Measurements from ENCODE around the gene RPL7L1.

The RPL7L1 gene

GRCh38 chr6:42907336-42907735 lies 27.9 kb downstream of the RPL7L1 start:
- H3K4me3 ChIP-seq (ENCODE audit: low read depth, low read length), result no peak overlapping the region
- no peak for DNase-seq (ENCODE audit: low read depth)
- TF ChIP-seq MAX (IDR thresholded peaks at IDR 0.05; ENCODE audit: low read depth, low read length) (no peak), MYC (IDR thresholded peaks at IDR 0.05; ENCODE audit: low read depth, low read length) (no peak), POLR2A (IDR thresholded peaks at IDR 0.05; ENCODE audit: extremely low read depth, insufficient read length) (no peak), CTCF (IDR thresholded peaks at IDR 0.05; ENCODE audit: low read depth, low read length) (no peak)

- no peak for DNase-seq (ENCODE audit: low read depth)
- TF ChIP-seq CTCF (IDR thresholded peaks at IDR 0.05; ENCODE audit: low read depth, low read length) (no peak), POLR2A (IDR thresholded peaks at IDR 0.05; ENCODE audit: extremely low read depth, insufficient read length) (no peak), MAX (IDR thresholded peaks at IDR 0.05; ENCODE audit: low read depth, low read length) (no peak), MYC (IDR thresholded peaks at IDR 0.05; ENCODE audit: low read depth, low read length) (no peak)
- H3K4me3 ChIP-seq (ENCODE audit: low read depth, low read length), result no peak overlapping the region
Observed at GRCh38 chr6:42909835-42910234, 30.4 kb downstream of the RPL7L1 start.

DNA sequence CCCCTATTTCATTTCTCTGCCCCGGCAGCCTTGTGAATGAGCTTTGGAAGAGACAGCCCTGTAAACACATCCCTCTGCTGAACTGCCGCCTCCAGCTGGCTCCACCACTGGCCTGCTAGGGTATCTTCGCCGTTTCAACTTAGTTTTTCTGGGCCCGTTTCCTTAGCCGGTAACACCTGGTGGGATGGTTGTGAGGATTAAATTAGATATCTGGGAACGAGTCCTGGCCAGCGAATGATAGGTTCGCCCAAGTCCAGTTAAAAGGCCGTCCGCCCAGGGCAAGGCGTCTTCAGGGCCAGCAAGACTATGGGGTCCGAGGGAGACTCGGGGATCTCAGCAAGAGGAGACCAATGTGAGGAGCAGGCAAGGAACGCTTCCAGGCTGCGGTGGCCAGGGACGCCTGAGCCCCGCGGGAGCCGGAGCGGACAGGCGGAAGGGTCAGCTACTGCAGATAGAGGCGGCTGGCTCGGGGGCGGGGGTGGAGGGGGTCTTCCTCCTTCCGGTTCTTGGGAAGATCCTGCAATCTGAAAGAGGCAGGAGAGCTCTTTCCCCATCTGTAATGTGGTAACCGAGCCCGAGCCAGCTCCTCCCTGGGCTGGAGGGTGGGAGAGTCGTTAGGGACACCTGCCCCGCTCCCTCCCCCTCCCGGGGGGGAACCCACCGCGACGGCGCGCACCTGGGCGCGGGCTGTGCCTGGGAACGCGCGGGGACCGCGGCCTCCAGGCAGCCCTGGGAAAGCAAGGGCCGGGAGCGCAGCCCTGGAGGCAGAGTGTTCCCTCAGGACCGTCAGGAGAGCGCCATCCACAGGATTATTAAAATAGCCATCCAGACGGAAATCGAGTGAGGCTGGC lies 32.0 kb downstream of the RPL7L1 start:
- TF ChIP-seq CTCF (IDR thresholded peaks at IDR 0.05; ENCODE audit: low read depth, low read length) (no peak), MYC (IDR thresholded peaks at IDR 0.05; ENCODE audit: low read depth, low read length) (no peak), POLR2A (IDR thresholded peaks at IDR 0.05; ENCODE audit: extremely low read depth, insufficient read length) (no peak), MAX (IDR thresholded peaks at IDR 0.05; ENCODE audit: low read depth, low read length) (no peak)
- H3K4me3 ChIP-seq (ENCODE audit: low read depth, low read length), result no peak overlapping the region

GRCh38 chr6:42914546-42914945 lies 35.1 kb downstream of the RPL7L1 start:
- H3K4me3 ChIP-seq (ENCODE audit: low read depth, low read length), result no peak overlapping the region
- DNase-seq (ENCODE audit: low read depth), result no peak
- TF ChIP-seq CTCF (IDR thresholded peaks at IDR 0.05; ENCODE audit: low read depth, low read length) (no peak), MAX (IDR thresholded peaks at IDR 0.05; ENCODE audit: low read depth, low read length) (no peak), POLR2A (IDR thresholded peaks at IDR 0.05; ENCODE audit: extremely low read depth, insufficient read length) (no peak), MYC (IDR thresholded peaks at IDR 0.05; ENCODE audit: low read depth, low read length) (no peak)

More for the DNA sequence above, 32.0 kb downstream of the RPL7L1 start:
- DNase-seq (ENCODE audit: low read depth), result no peak

DNA sequence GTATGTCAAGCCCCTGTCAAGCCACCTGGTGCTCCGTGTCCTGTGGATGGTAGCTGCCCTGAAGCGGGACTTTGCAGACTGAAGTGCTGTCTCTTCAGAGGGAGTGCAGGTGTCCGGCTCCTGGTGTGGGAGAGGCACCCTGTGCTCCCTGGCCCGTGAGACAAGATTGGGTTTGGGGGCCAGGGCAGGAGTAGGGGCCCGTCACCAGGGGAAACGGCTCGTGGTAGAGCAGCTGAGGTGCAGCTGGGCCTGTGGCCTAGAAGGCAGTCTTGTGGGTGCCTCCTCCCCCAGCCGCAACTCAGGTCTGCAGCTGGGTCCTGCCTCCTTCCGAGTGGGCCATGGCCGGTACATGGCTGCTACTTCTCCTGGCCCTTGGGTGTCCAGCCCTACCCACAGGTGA lies 36.3 kb downstream of the RPL7L1 start, which contains the start of gene PTCRA:
Gene PTCRA (plus strand): TSS at position 322 of the 400 bp plus-strand sequence. CDS start 17 bp downstream, at position 339.
- no peak for DNase-seq (ENCODE audit: low read depth)

More for the DNA sequence above, 36.3 kb downstream of the RPL7L1 start, which contains the start of gene PTCRA:
- no peak within 1 kb of the TSS for H3K4me3 ChIP-seq (ENCODE audit: low read depth, low read length)
- no peak for TF ChIP-seq CTCF (IDR thresholded peaks at IDR 0.05; ENCODE audit: low read depth, low read length)
- no peak for TF ChIP-seq POLR2A (IDR thresholded peaks at IDR 0.05; ENCODE audit: extremely low read depth, insufficient read length)
- TF ChIP-seq MAX (IDR thresholded peaks at IDR 0.05; ENCODE audit: low read depth, low read length), result no peak
- no peak for TF ChIP-seq MYC (IDR thresholded peaks at IDR 0.05; ENCODE audit: low read depth, low read length)
